ENCODE data around the gene ADNP. TPM values are rescaled to one million over a fixed set of nuclear protein-coding genes. Genes with fewer than 3 reads are reported as not detected.

The ADNP gene
- total RNA-seq, 1 experiment from 2014 or later = 106 TPM

DNA sequence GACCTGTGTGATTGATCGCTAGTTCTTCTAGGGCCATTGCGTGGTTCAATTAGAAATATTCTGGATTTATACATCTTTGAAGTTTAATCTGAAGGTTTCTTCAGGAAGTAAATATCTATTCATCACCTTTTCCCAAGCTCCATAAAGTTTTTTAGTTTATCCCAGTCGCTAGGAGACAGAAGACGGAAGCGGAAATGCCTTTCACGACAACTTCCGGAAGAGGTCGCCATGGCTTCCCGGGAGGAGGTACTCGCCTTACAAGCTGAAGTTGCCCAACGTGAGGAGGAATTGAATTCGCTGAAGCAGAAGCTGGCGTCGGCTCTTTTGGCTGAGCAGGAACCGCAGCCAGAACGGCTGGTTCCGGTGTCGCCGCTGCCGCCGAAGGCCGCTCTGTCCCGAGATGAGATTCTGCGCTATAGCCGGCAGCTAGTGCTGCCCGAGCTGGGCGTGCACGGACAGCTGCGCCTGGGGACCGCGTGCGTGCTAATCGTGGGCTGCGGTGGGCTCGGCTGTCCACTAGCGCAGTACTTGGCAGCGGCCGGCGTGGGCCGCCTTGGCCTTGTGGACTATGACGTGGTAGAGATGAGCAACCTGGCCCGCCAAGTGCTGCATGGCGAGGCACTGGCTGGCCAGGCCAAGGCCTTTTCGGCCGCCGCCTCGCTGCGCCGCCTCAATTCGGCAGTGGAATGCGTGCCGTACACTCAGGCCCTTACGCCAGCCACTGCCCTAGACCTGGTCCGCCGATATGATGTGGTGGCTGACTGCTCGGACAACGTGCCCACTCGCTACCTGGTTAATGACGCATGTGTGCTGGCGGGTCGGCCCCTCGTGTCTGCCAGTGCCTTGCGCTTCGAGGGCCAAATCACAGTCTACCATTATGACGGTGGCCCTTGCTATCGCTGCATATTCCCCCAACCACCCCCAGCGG, 27.6 kb upstream of the ADNP start, which contains the start of gene MOCS3 (continued):
- TF ChIP-seq, protein P1, sequence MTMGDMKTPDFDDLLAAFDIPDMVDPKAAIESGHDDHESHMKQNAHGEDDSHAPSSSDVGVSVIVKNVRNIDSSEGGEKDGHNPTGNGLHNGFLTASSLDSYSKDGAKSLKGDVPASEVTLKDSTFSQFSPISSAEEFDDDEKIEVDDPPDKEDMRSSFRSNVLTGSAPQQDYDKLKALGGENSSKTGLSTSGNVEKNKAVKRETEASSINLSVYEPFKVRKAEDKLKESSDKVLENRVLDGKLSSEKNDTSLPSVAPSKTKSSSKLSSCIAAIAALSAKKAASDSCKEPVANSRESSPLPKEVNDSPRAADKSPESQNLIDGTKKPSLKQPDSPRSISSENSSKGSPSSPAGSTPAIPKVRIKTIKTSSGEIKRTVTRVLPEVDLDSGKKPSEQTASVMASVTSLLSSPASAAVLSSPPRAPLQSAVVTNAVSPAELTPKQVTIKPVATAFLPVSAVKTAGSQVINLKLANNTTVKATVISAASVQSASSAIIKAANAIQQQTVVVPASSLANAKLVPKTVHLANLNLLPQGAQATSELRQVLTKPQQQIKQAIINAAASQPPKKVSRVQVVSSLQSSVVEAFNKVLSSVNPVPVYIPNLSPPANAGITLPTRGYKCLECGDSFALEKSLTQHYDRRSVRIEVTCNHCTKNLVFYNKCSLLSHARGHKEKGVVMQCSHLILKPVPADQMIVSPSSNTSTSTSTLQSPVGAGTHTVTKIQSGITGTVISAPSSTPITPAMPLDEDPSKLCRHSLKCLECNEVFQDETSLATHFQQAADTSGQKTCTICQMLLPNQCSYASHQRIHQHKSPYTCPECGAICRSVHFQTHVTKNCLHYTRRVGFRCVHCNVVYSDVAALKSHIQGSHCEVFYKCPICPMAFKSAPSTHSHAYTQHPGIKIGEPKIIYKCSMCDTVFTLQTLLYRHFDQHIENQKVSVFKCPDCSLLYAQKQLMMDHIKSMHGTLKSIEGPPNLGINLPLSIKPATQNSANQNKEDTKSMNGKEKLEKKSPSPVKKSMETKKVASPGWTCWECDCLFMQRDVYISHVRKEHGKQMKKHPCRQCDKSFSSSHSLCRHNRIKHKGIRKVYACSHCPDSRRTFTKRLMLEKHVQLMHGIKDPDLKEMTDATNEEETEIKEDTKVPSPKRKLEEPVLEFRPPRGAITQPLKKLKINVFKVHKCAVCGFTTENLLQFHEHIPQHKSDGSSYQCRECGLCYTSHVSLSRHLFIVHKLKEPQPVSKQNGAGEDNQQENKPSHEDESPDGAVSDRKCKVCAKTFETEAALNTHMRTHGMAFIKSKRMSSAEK (CRISPR knock-in tag; IDR thresholded peaks at IDR 0.05; ENCODE audit: borderline replicate concordance) = no peak
- TF ChIP-seq RELA (CRISPR knock-in tag; IDR thresholded peaks at IDR 0.05; ENCODE audit: borderline replicate concordance) = peak; percentile 34; the same call in 1 of the 2 replicates

DNA sequence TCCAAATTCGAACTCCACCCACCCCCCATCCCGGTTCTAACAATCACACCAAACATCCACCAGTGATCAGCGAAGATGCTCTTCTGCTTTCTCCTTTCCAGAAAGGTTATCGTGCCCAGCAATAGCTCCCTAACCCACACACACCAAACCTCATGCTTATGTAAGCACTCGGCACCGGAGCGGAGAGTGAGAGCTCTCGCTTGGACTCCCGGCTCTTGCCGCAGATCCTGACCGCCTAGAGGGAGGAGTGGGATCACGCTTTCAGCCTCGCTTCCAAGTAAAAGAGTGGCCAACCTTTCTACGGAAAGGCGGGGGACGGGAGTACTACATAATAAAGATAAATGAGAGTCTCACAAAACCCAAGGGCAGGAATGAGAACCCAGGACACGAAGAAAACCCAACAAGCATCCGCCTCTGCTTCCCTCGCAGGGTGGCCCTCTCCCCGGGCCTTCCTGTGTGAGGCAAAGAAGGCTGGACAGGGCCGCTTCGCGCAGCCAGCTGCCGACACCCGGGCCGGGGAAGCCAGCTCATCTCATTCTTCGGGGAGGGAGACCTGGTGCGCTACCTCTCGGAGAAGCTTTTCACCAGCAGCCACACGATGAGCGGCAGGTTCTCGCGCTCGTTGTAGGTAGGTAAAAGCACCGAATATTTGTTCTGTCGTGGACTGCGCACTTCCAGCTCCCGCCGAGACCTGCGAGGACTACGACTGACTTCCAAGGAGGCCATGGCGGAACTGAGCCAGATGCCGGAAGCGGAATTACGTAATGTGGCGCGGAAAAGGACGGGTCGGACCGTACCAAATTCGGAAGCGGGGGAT, 26.8 kb upstream of the ADNP start, which contains the start of gene DPM1:
DPM1 (minus strand) TSS at position 735 of the 817 bp plus-strand sequence; CDS start at position 726, 9 bp downstream.
- ATAC-seq (peak; percentile 78), DNase-seq (ENCODE audit: low spot score) (peak; percentile 80)
- peaks cover 22% of the 10 kb centered on the region for H3K4me1 Mint-ChIP-seq
- peak within 1 kb of the TSS; percentile 99 for H3K4me3 Mint-ChIP-seq
- 0 out of 2 replicates have a peak, but pooled peaks have one; percentile 40 for TF ChIP-seq FOXP1 (CRISPR knock-in tag; IDR thresholded peaks at IDR 0.05; ENCODE audit: borderline replicate concordance)
- no peak for TF ChIP-seq HMGA2 (CRISPR knock-in tag; IDR thresholded peaks at IDR 0.05)
- no peak for TF ChIP-seq JAZF1 (CRISPR knock-in tag; IDR thresholded peaks at IDR 0.05)
- TF ChIP-seq GTF2I (CRISPR knock-in tag; conservative IDR thresholded peaks at IDR 0.05) = no peak
- TF ChIP-seq GABPB1 (CRISPR knock-in tag; IDR thresholded peaks at IDR 0.05) = peak; percentile 57; the same call in 1 of the 2 replicates
- TF ChIP-seq, protein P2, sequence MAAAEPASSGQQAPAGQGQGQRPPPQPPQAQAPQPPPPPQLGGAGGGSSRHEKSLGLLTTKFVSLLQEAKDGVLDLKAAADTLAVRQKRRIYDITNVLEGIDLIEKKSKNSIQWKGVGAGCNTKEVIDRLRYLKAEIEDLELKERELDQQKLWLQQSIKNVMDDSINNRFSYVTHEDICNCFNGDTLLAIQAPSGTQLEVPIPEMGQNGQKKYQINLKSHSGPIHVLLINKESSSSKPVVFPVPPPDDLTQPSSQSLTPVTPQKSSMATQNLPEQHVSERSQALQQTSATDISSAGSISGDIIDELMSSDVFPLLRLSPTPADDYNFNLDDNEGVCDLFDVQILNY (CRISPR knock-in tag; IDR thresholded peaks at IDR 0.05) = 0 out of 2 replicates have a peak, but pooled peaks have one; percentile 17
- no peak for TF ChIP-seq FOXJ3 (CRISPR knock-in tag; IDR thresholded peaks at IDR 0.05; ENCODE audit: borderline replicate concordance)
- TF ChIP-seq, protein P3, sequence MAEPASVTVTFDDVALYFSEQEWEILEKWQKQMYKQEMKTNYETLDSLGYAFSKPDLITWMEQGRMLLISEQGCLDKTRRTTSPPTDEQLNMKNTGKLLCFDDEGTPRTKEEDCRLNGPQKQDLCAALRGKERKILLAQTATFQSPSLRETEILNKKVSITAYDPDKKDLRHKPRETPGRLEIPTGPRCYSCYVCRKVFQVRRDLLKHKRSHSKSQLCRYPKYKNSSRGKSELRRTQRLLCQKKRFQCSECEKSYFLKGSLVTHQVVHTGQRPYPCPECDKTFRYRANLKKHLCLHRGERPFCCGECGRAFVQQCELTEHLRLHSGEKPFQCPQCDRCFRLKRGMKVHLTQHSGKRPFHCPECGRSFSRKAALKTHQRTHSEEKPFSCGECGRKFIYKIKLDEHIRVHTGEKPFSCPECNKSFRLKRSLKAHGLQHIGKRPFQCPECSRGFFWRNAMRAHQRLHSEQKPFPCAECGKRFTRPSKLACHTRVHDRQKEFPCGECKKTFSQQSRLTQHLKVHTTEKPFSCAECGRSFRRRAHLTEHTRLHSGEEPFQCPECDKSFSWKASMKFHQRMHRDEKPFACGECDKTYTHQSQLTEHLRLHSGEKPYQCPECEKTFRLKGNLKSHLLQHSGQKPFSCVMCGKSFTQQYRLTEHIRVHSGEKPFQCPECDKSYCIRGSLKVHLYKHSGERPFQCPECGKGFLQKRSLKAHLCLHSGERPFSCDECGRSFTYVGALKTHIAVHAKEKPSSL (CRISPR knock-in tag; conservative IDR thresholded peaks at IDR 0.05) = no peak
- TF ChIP-seq, protein P4, sequence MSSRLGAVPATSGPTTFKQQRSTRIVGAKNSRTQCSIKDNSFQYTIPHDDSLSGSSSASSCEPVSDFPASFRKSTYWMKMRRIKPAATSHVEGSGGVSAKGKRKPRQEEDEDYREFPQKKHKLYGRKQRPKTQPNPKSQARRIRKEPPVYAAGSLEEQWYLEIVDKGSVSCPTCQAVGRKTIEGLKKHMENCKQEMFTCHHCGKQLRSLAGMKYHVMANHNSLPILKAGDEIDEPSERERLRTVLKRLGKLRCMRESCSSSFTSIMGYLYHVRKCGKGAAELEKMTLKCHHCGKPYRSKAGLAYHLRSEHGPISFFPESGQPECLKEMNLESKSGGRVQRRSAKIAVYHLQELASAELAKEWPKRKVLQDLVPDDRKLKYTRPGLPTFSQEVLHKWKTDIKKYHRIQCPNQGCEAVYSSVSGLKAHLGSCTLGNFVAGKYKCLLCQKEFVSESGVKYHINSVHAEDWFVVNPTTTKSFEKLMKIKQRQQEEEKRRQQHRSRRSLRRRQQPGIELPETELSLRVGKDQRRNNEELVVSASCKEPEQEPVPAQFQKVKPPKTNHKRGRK (CRISPR knock-in tag; IDR thresholded peaks at IDR 0.05; ENCODE audit: borderline replicate concordance) = no peak
- TF ChIP-seq SP1 (CRISPR knock-in tag; conservative IDR thresholded peaks at IDR 0.05) = peak; percentile 16; the same call in 1 of the 2 replicates
- TF ChIP-seq, protein P5, sequence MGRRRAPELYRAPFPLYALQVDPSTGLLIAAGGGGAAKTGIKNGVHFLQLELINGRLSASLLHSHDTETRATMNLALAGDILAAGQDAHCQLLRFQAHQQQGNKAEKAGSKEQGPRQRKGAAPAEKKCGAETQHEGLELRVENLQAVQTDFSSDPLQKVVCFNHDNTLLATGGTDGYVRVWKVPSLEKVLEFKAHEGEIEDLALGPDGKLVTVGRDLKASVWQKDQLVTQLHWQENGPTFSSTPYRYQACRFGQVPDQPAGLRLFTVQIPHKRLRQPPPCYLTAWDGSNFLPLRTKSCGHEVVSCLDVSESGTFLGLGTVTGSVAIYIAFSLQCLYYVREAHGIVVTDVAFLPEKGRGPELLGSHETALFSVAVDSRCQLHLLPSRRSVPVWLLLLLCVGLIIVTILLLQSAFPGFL (CRISPR knock-in tag; IDR thresholded peaks at IDR 0.05; ENCODE audit: borderline replicate concordance) = 0 out of 2 replicates have a peak, but pooled peaks have one; percentile 23
- peak; percentile 45; the same call in 1 of the 2 replicates for TF ChIP-seq CREM (CRISPR knock-in tag; IDR thresholded peaks at IDR 0.05)
- TF ChIP-seq, protein P6, sequence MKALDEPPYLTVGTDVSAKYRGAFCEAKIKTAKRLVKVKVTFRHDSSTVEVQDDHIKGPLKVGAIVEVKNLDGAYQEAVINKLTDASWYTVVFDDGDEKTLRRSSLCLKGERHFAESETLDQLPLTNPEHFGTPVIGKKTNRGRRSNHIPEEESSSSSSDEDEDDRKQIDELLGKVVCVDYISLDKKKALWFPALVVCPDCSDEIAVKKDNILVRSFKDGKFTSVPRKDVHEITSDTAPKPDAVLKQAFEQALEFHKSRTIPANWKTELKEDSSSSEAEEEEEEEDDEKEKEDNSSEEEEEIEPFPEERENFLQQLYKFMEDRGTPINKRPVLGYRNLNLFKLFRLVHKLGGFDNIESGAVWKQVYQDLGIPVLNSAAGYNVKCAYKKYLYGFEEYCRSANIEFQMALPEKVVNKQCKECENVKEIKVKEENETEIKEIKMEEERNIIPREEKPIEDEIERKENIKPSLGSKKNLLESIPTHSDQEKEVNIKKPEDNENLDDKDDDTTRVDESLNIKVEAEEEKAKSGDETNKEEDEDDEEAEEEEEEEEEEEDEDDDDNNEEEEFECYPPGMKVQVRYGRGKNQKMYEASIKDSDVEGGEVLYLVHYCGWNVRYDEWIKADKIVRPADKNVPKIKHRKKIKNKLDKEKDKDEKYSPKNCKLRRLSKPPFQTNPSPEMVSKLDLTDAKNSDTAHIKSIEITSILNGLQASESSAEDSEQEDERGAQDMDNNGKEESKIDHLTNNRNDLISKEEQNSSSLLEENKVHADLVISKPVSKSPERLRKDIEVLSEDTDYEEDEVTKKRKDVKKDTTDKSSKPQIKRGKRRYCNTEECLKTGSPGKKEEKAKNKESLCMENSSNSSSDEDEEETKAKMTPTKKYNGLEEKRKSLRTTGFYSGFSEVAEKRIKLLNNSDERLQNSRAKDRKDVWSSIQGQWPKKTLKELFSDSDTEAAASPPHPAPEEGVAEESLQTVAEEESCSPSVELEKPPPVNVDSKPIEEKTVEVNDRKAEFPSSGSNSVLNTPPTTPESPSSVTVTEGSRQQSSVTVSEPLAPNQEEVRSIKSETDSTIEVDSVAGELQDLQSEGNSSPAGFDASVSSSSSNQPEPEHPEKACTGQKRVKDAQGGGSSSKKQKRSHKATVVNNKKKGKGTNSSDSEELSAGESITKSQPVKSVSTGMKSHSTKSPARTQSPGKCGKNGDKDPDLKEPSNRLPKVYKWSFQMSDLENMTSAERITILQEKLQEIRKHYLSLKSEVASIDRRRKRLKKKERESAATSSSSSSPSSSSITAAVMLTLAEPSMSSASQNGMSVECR (CRISPR knock-in tag; IDR thresholded peaks at IDR 0.05; ENCODE audit: borderline replicate concordance) = peak; percentile 79
- no peak for TF ChIP-seq ZNF423 (CRISPR knock-in tag; IDR thresholded peaks at IDR 0.05)
- H3K27ac Mint-ChIP-seq = peak within 1 kb of the TSS; percentile 95
- ChIA-PET POLR2A (interaction anchor here (1.0 to 1.9 kb wide), 4 partner anchors 26 to 163 kb away, joined by 3 to 23 read pairs (median 6); partner anchors contain the start of genes ADNP and BCAS4), CTCF (interaction anchor here (0.5 to 2.1 kb wide), 13 partner anchors 23 to 368 kb away, joined by 3 to 13 read pairs (median 4); partner anchors contain the start of genes ADNP and BCAS4)
- no peaks in the 10 kb centered on the region for H3K27me3 Mint-ChIP-seq (ENCODE audit: low read depth)
- peaks cover 26% of the 10 kb centered on the region for H3K36me3 Mint-ChIP-seq
- 0 out of 2 replicates have a peak, but pooled peaks cover 3% of the 10 kb centered on the region for H3K9me3 Mint-ChIP-seq
